Type B pancreatic cell (in vitro differentiated cells): ENCODE measurements around the gene CDCP1. TPM values are rescaled to one million over a fixed set of nuclear protein-coding genes. Genes with fewer than 3 reads are reported as not detected.

Source experiments
- DNase-seq: peaks from one replicate; pipeline ENCODE4 v3.0.0; 2021; ENCODE audit warnings: mixed read lengths; ENCODE audit not compliant: unreplicated experiment; ENCODE audit errors: extremely low spot score
- H3K27ac Mint-ChIP-seq: 2 replicates; pipeline ENCODE4 v1.8.0; 2021; ENCODE audit warnings: mild to moderate bottlenecking, mixed read lengths
- H3K27me3 Mint-ChIP-seq: 2 replicates; pipeline ENCODE4 v1.8.0; 2021; ENCODE audit warnings: mixed read lengths
- H3K36me3 Mint-ChIP-seq: 2 replicates; pipeline ENCODE4 v1.8.0; 2021; ENCODE audit warnings: mixed read lengths
- H3K4me1 Mint-ChIP-seq: one replicate; pipeline ENCODE4 v1.8.0; 2021; ENCODE audit warnings: mixed read lengths; ENCODE audit not compliant: unreplicated experiment
- H3K4me3 Mint-ChIP-seq: 2 replicates; pipeline ENCODE4 v1.8.0; 2021; ENCODE audit warnings: mild to moderate bottlenecking, mixed read lengths
- H3K9me3 Mint-ChIP-seq: 2 replicates; pipeline ENCODE4 v1.8.0; 2021; ENCODE audit warnings: mixed read lengths
- CTCF ChIP-seq: fragments of 200-600 bp; sonication (generic); conservative IDR thresholded peaks from 2 replicates; pipeline ENCODE4 v1.5.0; 2021; ENCODE audit warnings: antibody characterized with exemption, mild to moderate bottlenecking
- total RNA-seq: library from RNA; stranded (reverse); gene quantifications from 2 replicates; pipeline ENCODE4 v1.2.1, GENCODE V29; 2021; ENCODE audit warnings: low replicate concordance

Gene CDCP1
- total RNA-seq, 1 donor from 2014 or later = 26.3 TPM

- Mint-ChIP-seq H3K4me1 (peaks cover 5% of the 10 kb centered on the region), H3K27me3 (no peaks in the 10 kb centered on the region), H3K36me3 (peaks cover 7% of the 10 kb centered on the region), H3K4me3 (no peak overlapping the region), H3K9me3 (no peaks in the 10 kb centered on the region), H3K27ac (no peak overlapping the region)
- no peak for TF ChIP-seq CTCF
- no peak for DNase-seq
Measured at GRCh38 chr3:45084361-45084760, 61.8 kb downstream of the CDCP1 start.

GRCh38 chr3:45083023-45083422 lies 63.2 kb downstream of the CDCP1 start:
- Mint-ChIP-seq H3K27ac (no peak overlapping the region), H3K4me3 (no peak overlapping the region), H3K36me3 (peaks cover 7% of the 10 kb centered on the region), H3K4me1 (no peaks in the 10 kb centered on the region), H3K27me3 (no peaks in the 10 kb centered on the region), H3K9me3 (no peaks in the 10 kb centered on the region)
- no peak for TF ChIP-seq CTCF
- DNase-seq = no peak

GRCh38 chr3:45082142-45082538 lies 64.0 kb downstream of the CDCP1 start:
- no peak for TF ChIP-seq CTCF

GRCh38 chr3:45081506-45082141 lies 64.6 kb downstream of the CDCP1 start:
- H3K27ac Mint-ChIP-seq = no peak overlapping the region
- peaks cover 3% of the 10 kb centered on the region for H3K36me3 Mint-ChIP-seq
- no peak for DNase-seq
- H3K27me3 Mint-ChIP-seq = no peaks in the 10 kb centered on the region
- H3K4me3 Mint-ChIP-seq = no peak overlapping the region
- H3K9me3 Mint-ChIP-seq = no peaks in the 10 kb centered on the region
- no peak for TF ChIP-seq CTCF
- no peaks in the 10 kb centered on the region for H3K4me1 Mint-ChIP-seq

More at GRCh38 chr3:45082142-45082538, 64.0 kb downstream of the CDCP1 start:
- Mint-ChIP-seq H3K27me3 (no peaks in the 10 kb centered on the region), H3K4me3 (no peak overlapping the region), H3K36me3 (peaks cover 7% of the 10 kb centered on the region), H3K4me1 (no peaks in the 10 kb centered on the region), H3K9me3 (no peaks in the 10 kb centered on the region), H3K27ac (no peak overlapping the region)
- DNase-seq = no peak

GRCh38 chr3:45080824-45081223 lies 65.4 kb downstream of the CDCP1 start:
- H3K27ac Mint-ChIP-seq = no peak overlapping the region
- no peaks in the 10 kb centered on the region for H3K9me3 Mint-ChIP-seq
- H3K36me3 Mint-ChIP-seq = peaks cover 3% of the 10 kb centered on the region
- TF ChIP-seq CTCF = no peak
- no peak for DNase-seq
- H3K27me3 Mint-ChIP-seq = no peaks in the 10 kb centered on the region
- H3K4me3 Mint-ChIP-seq = no peak overlapping the region
- H3K4me1 Mint-ChIP-seq = no peaks in the 10 kb centered on the region
